Measurements from ENCODE around the gene CYP11A1. TPM values are rescaled to one million over a fixed set of nuclear protein-coding genes. Genes with fewer than 3 reads are reported as not detected.

Gene CYP11A1
- total RNA-seq, 1 donor from 2014 or later = 0.80 TPM

DNA sequence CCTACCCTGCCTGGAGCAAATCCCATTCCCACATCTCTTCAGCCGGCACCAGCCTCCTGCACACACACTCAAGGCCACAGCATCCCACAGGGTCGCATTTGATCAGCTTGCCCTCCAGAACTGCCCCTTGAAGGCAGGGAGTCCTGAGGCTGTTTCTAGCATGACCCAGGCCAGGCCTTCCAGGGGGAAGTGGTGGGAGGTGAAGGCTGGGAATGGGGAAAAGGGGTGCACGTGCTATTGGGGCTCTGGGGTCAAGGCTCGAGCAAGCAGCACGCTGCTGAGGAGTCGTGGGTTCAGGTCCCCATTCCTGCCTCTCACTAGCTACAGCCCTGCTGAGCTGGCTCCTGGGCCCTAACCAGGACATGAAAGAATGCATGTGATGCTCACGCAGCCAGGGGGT is 41.4 kb upstream of the CYP11A1 start:
- Mint-ChIP-seq H3K27ac (peak overlapping the region; percentile 64), H3K9me3 (no peaks in the 10 kb centered on the region), H3K4me3 (no peak overlapping the region), H3K27me3 (peaks cover 6% of the 10 kb centered on the region), H3K4me1 (ENCODE audit: unreplicated experiment) (peaks cover 18% of the 10 kb centered on the region), H3K36me3 (no peaks in the 10 kb centered on the region)
- no peak for DNase-seq (ENCODE audit: extremely low spot score, unreplicated experiment)
- TF ChIP-seq, protein P1, sequence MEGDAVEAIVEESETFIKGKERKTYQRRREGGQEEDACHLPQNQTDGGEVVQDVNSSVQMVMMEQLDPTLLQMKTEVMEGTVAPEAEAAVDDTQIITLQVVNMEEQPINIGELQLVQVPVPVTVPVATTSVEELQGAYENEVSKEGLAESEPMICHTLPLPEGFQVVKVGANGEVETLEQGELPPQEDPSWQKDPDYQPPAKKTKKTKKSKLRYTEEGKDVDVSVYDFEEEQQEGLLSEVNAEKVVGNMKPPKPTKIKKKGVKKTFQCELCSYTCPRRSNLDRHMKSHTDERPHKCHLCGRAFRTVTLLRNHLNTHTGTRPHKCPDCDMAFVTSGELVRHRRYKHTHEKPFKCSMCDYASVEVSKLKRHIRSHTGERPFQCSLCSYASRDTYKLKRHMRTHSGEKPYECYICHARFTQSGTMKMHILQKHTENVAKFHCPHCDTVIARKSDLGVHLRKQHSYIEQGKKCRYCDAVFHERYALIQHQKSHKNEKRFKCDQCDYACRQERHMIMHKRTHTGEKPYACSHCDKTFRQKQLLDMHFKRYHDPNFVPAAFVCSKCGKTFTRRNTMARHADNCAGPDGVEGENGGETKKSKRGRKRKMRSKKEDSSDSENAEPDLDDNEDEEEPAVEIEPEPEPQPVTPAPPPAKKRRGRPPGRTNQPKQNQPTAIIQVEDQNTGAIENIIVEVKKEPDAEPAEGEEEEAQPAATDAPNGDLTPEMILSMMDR (conservative IDR thresholded peaks at IDR 0.05) = no peak

DNA sequence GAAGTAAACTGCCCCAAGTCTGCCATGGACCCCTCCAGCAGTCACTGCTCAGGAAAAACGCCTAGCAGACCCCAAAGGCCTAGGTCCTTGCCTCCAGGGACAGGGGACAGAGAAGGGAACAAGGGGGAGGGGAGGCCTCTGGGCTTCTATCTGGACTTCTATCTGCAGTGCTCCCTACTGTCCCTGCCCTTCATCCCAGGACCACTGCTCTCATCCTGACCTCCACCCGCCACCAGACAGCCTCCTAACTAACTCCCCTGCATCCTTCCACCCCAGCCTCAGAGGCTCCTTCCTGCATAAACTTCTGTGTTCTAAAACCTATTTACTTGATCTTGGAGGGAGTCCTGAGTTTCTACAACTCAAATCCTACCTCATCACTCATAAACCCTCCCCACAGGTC is 40.9 kb upstream of the CYP11A1 start:
- TF ChIP-seq, protein P1 (conservative IDR thresholded peaks at IDR 0.05) = no peak
- Mint-ChIP-seq H3K36me3 (no peaks in the 10 kb centered on the region), H3K4me1 (ENCODE audit: unreplicated experiment) (peaks cover 18% of the 10 kb centered on the region), H3K27me3 (peaks cover 6% of the 10 kb centered on the region), H3K4me3 (no peak overlapping the region), H3K27ac (peak overlapping the region; percentile 64), H3K9me3 (no peaks in the 10 kb centered on the region)
- DNase-seq (ENCODE audit: extremely low spot score, unreplicated experiment) = no peak

DNA sequence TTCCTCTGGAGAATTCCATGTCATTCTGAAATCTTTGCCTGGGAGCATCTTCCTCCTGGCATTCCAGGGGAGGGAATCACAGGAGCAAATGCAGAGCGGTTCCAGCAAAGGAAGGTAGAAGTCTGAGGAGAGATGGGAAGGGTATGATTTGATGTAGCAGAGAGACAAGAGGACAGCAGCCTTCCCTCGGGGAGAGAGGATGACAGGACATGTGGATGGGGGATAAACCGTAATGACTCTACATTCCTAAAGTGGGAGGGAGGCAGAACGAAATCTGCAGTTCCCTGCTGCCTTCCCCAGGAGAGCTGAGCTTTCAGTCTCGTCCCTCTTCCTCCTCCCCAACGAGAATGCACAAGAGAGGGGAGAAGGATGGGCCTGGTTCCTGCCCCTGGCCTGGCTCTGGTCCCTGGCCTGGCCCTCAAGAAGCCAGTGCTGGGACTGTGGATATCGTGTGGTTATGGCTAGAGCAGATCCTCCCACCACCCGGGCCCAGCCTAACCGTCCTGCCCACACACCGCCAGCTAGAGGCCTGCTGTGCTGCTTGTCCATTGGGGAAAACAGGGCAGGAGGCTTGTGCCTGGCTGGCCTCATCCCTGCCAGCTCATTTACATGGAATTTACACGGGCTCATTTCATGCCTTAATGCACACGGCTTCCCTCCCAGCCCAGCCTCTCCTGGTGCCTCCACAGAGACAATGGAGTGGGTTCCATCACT is 39.7 kb upstream of the CYP11A1 start:
- Mint-ChIP-seq H3K27ac (peak overlapping the region; percentile 61), H3K9me3 (no peaks in the 10 kb centered on the region), H3K36me3 (no peaks in the 10 kb centered on the region), H3K4me1 (ENCODE audit: unreplicated experiment) (peaks cover 18% of the 10 kb centered on the region), H3K27me3 (peaks cover 6% of the 10 kb centered on the region), H3K4me3 (no peak overlapping the region)
- TF ChIP-seq, protein P1 (conservative IDR thresholded peaks at IDR 0.05) = no peak
- no peak for DNase-seq (ENCODE audit: extremely low spot score, unreplicated experiment)

DNA sequence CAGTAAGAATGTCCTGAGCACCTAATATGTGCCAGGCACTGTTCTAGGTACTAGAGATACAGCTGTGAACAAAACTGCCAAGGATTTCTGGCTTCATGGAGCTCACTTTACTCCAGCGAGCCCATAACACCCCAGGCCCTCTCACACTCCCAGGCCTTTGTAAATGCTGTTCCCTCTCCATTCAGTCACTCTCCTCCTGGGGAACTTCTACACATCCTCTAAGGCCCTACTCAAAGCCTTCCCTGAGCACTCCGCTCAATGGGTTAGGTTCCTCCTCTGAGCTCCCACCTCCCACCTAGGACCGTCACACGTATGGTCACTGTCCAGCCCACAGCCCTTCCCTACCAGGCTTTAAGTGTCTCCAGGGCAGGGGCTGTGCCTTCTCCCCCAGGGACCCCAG is 39.1 kb upstream of the CYP11A1 start:
- Mint-ChIP-seq H3K27ac (peak overlapping the region; percentile 61), H3K27me3 (peaks cover 6% of the 10 kb centered on the region), H3K4me3 (no peak overlapping the region), H3K9me3 (no peaks in the 10 kb centered on the region), H3K4me1 (ENCODE audit: unreplicated experiment) (peaks cover 21% of the 10 kb centered on the region), H3K36me3 (no peaks in the 10 kb centered on the region)
- TF ChIP-seq, protein P1 (conservative IDR thresholded peaks at IDR 0.05) = no peak
- DNase-seq (ENCODE audit: extremely low spot score, unreplicated experiment) = no peak

DNA sequence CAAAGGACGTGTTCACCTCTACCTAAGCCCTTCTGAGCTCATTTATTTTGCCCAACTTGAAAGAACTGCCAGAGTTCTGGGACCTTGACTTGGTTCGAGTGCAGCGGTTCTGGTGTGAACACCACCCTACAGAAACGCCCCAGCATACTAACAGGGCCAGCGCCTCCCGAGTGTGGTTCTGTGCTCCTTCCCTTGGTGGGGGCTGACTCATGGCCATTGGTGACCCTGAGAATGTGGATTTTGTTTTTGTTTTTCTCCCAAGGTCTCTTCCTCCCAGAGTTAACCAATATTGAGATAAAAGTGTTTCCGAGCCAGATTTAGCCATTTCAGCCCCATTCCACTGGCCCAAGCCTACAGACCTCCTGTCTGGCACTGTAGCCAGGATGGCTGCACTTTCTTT is 38.4 kb upstream of the CYP11A1 start:
- Mint-ChIP-seq H3K27me3 (peaks cover 6% of the 10 kb centered on the region), H3K4me3 (no peak overlapping the region), H3K36me3 (no peaks in the 10 kb centered on the region), H3K9me3 (no peaks in the 10 kb centered on the region), H3K4me1 (ENCODE audit: unreplicated experiment) (peaks cover 21% of the 10 kb centered on the region), H3K27ac (no peak overlapping the region)
- TF ChIP-seq, protein P1 (conservative IDR thresholded peaks at IDR 0.05) = no peak
- no peak for DNase-seq (ENCODE audit: extremely low spot score, unreplicated experiment)
